NCI-H1092 treated with DMSO at 0.1 percent for 48 hours (cell line): ENCODE results near the gene DCTN5.
"Not testable (repeated sequence)": the region's sequence is repeated elsewhere in the genome, so short reads cannot be mapped to it uniquely, and the experiment has no call there.

Experiments
- DNase-seq: peaks from one replicate; lab custom pipeline; 2025; lab: John Stamatoyannopoulos, UW

The DCTN5 gene

GRCh38 chr16:23640931-23641765 lies at the start of gene DCTN5, which contains the start of gene PALB2:
TSS of gene DCTN5 (plus strand) at chr16:23641466. CDS start at chr16:23641543, 77 bp downstream.
TSS of gene PALB2 (minus strand) at chr16:23641310. CDS start at chr16:23641157, 153 bp downstream.
- DNase-seq = peak; percentile 92

- no peak for DNase-seq
Observed at GRCh38 chr16:23594186-23594585, 47.1 kb upstream of the DCTN5 start.

GRCh38 chr16:23595246-23595950 lies 45.9 kb upstream of the DCTN5 start:
- DNase-seq = no peak

GRCh38 chr16:23595951-23596720 lies 45.1 kb upstream of the DCTN5 start, which contains the start of gene NDUFAB1:
TSS of gene NDUFAB1 (minus strand) at chr16:23596316. CDS start at chr16:23596290, 26 bp downstream.
- peak; percentile 85 for DNase-seq

- no peak for DNase-seq
Observed at GRCh38 chr16:23597003-23597756, 44.1 kb upstream of the DCTN5 start.

GRCh38 chr16:23607726-23608125 lies 33.5 kb upstream of the DCTN5 start:
- no peak for DNase-seq

- DNase-seq = no peak
Observed at GRCh38 chr16:23608194-23608593, 33.1 kb upstream of the DCTN5 start.

GRCh38 chr16:23609929-23610328 lies 31.3 kb upstream of the DCTN5 start:
- DNase-seq = no peak

- DNase-seq = not testable (repeated sequence)
Observed at GRCh38 chr16:23610905-23611304, 30.4 kb upstream of the DCTN5 start.

GRCh38 chr16:23611936-23612335 lies 29.3 kb upstream of the DCTN5 start:
- no peak for DNase-seq

- DNase-seq = no peak
Observed at GRCh38 chr16:23615805-23616204, 25.5 kb upstream of the DCTN5 start.

GRCh38 chr16:23624092-23624491 lies 17.2 kb upstream of the DCTN5 start:
- no peak for DNase-seq

- no peak for DNase-seq
Observed at GRCh38 chr16:23629516-23629915, 11.8 kb upstream of the DCTN5 start.

GRCh38 chr16:23631874-23632273 lies 9.4 kb upstream of the DCTN5 start:
- not testable (repeated sequence) for DNase-seq

GRCh38 chr16:23634461-23635036 lies 6.7 kb upstream of the DCTN5 start:
- no peak for DNase-seq

- no peak for DNase-seq
Observed at GRCh38 chr16:23635958-23636357, 5.3 kb upstream of the DCTN5 start.

GRCh38 chr16:23640615-23640930 lies 693 bp upstream of the DCTN5 start:
- peak; percentile 1 for DNase-seq

- DNase-seq = no peak
Observed at GRCh38 chr16:23642246-23642774, 1.0 kb downstream of the DCTN5 start.

GRCh38 chr16:23650674-23651416 lies 9.6 kb downstream of the DCTN5 start:
- no peak for DNase-seq

GRCh38 chr16:23651943-23652468 lies 10.7 kb downstream of the DCTN5 start:
- DNase-seq = no peak
